Nephron progenitor cell (in vitro differentiated cells): ENCODE data around the gene LLGL1.

Experiments
- DNase-seq: peaks from one replicate; pipeline ENCODE4 v3.0.0; 2021
- H3K27ac Mint-ChIP-seq: 2 replicates; pipeline ENCODE4 v1.8.0; 2021; ENCODE audit warnings: mild to moderate bottlenecking, moderate library complexity, mixed read lengths
- H3K27me3 Mint-ChIP-seq: 2 replicates; pipeline ENCODE4 v1.8.0; 2021; ENCODE audit warnings: mild to moderate bottlenecking, low read depth, mixed read lengths; ENCODE audit not compliant: poor library complexity
- H3K36me3 Mint-ChIP-seq: 2 replicates; pipeline ENCODE4 v1.8.0; 2021; ENCODE audit warnings: low read depth, mixed read lengths
- H3K4me1 Mint-ChIP-seq: 2 replicates; pipeline ENCODE4 v1.8.0; 2021; ENCODE audit warnings: mixed read lengths
- H3K4me3 Mint-ChIP-seq: 2 replicates; pipeline ENCODE4 v1.8.0; 2021; ENCODE audit warnings: mild to moderate bottlenecking, moderate library complexity, mixed read lengths
- H3K9me3 Mint-ChIP-seq: 2 replicates; pipeline ENCODE4 v1.8.0; 2021; ENCODE audit warnings: mild to moderate bottlenecking, moderate library complexity, mixed read lengths
- CTCF ChIP-seq: fragments of 200-600 bp; sonication (generic); IDR thresholded peaks from 2 replicates; pipeline ENCODE4 v1.5.0; 2021; ENCODE audit warnings: antibody characterized with exemption

The LLGL1 gene

GRCh38 chr17:18184143-18185031, 41.0 kb upstream of the LLGL1 start:
- Mint-ChIP-seq H3K27me3 (peaks cover 5% of the 10 kb centered on the region), H3K4me1 (peaks cover 74% of the 10 kb centered on the region), H3K36me3 (peaks cover 28% of the 10 kb centered on the region), H3K9me3 (no peaks in the 10 kb centered on the region), H3K4me3 (peak overlapping the region; percentile 95), H3K27ac (no peak overlapping the region)
- peak; percentile 49 for DNase-seq
- no peak for TF ChIP-seq CTCF

- no peak for TF ChIP-seq CTCF
- Mint-ChIP-seq H3K4me1 (peaks cover 74% of the 10 kb centered on the region), H3K9me3 (no peaks in the 10 kb centered on the region), H3K4me3 (peak overlapping the region; percentile 95), H3K27me3 (no peaks in the 10 kb centered on the region), H3K36me3 (peaks cover 36% of the 10 kb centered on the region), H3K27ac (peak overlapping the region; percentile 75)
- no peak for DNase-seq
Observed at GRCh38 chr17:18185391-18185790, 40.0 kb upstream of the LLGL1 start.

GRCh38 chr17:18185832-18186626, 39.4 kb upstream of the LLGL1 start:
- no peak for TF ChIP-seq CTCF
- Mint-ChIP-seq H3K9me3 (no peaks in the 10 kb centered on the region), H3K27me3 (no peaks in the 10 kb centered on the region), H3K4me1 (peaks cover 74% of the 10 kb centered on the region), H3K4me3 (peak overlapping the region; percentile 95), H3K36me3 (peaks cover 42% of the 10 kb centered on the region), H3K27ac (peak overlapping the region; percentile 75)
- no peak for DNase-seq

GRCh38 chr17:18186627-18186982, 38.8 kb upstream of the LLGL1 start:
- peak overlapping the region; percentile 95 for H3K4me3 Mint-ChIP-seq
- H3K27ac Mint-ChIP-seq, result peak overlapping the region; percentile 10
- no peaks in the 10 kb centered on the region for H3K27me3 Mint-ChIP-seq
- no peaks in the 10 kb centered on the region for H3K9me3 Mint-ChIP-seq
- no peak for DNase-seq
- H3K36me3 Mint-ChIP-seq, result peaks cover 47% of the 10 kb centered on the region
- no peak for TF ChIP-seq CTCF
- peaks cover 73% of the 10 kb centered on the region for H3K4me1 Mint-ChIP-seq

GRCh38 chr17:18187226-18187625, 38.2 kb upstream of the LLGL1 start:
- peak overlapping the region; percentile 95 for H3K4me3 Mint-ChIP-seq
- H3K36me3 Mint-ChIP-seq, result peaks cover 51% of the 10 kb centered on the region
- no peak for TF ChIP-seq CTCF
- peak overlapping the region; percentile 10 for H3K27ac Mint-ChIP-seq
- H3K27me3 Mint-ChIP-seq, result no peaks in the 10 kb centered on the region
- no peaks in the 10 kb centered on the region for H3K9me3 Mint-ChIP-seq
- no peak for DNase-seq
- H3K4me1 Mint-ChIP-seq, result peaks cover 67% of the 10 kb centered on the region
